GM18867 (cell line): ENCODE data around the gene PUM2.
"Not testable (repeated sequence)": the region's sequence is repeated elsewhere in the genome, so short reads cannot be mapped to it uniquely, and the experiment has no call there.

ENCODE experiments used
- ATAC-seq: cut with Tn5 transposase; IDR thresholded peaks from one replicate; pipeline ENCODE4 v1.9.1; 2021; ENCODE audit warnings: mild to moderate bottlenecking, moderate library complexity; ENCODE audit not compliant: unreplicated experiment

PUM2 gene

DNA sequence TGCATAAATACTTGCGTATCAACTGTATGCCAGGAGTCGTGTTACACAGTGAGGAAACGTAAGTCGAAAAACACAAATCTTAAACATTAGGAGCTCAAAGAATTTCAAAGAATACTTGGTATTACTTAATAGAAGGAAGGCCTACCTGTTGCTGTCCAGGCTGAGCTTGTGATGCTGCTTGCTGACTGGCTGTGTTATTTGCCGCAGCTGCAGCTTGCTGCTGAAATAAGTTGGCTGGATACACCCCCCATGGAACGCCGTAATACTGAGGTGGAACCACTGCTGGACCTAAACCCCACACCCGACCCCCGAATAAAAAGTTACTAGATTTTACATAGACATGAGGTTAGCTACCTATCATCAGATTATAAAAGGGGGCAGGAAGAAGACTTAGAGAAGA is 56.4 kb downstream of the PUM2 start:
- ATAC-seq, result no peak

GRCh38 chr2:20292984-20293383 is 57.7 kb downstream of the PUM2 start:
- no peak for ATAC-seq

DNA sequence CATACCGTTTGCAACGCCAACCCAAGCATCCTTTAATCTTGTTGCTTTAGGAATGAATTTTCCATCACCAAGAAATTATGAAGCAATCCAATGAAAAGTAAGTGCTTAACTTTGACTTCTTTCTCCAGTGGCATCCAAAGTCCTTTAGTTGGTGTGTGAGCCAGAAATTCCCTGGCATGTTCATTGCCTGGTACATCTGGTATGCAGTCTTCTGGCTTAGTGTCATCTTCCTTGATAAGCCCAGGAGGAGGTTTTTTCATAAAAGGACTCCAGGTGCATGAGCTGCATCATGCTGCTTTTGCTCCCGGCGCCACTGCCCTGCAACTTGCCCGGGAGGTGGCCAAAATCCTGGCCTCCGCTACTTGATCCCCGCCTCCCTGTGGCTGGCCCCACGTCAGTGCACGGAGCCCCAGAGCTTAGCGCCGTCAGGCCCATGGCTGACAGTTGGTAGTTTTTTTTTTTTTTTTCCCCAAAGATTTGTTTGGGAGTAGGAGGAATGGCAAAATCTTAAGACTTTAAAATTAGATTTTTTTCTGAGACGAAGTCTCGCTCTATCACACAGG is 58.7 kb downstream of the PUM2 start:
- no peak for ATAC-seq

GRCh38 chr2:20291106-20291564 is 59.5 kb downstream of the PUM2 start:
- ATAC-seq, result peak; percentile 62

DNA sequence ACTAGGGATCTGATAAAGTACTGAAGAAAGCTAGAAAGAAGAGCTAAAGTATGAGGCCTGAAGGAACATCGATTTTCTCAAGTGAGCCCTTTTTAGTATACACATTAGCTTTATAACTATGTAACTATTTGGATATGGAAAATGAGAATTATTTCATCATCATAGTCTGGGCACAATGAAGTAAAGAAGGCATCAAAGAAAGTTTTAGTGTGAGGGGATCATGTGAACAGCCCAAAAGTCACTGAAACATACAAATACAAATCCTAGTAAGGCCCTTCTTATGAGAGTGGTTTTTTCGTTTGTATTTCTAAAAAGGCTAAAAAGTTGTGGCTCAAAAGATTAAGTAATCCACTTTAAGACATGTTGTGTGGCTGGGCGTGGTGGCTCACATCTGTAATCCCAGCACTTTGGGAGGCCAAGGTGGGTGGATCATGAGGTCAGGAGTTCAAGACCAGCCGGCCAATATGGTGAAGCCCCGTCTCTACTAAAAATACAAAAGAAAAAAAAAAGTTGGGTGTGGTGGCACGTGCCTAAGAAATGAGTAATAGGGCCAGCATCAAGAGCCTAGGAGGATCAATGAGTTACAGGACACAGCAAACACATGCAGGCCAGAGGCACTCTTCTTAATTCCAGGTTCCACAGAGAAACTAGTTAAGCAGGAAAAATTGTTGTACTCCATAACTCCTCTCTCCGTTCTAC is 61.9 kb downstream of the PUM2 start:
- ATAC-seq, result no peak

GRCh38 chr2:20282916-20283592 is 67.6 kb downstream of the PUM2 start:
- ATAC-seq, result no peak

GRCh38 chr2:20281876-20282275 is 68.8 kb downstream of the PUM2 start:
- no peak for ATAC-seq

DNA sequence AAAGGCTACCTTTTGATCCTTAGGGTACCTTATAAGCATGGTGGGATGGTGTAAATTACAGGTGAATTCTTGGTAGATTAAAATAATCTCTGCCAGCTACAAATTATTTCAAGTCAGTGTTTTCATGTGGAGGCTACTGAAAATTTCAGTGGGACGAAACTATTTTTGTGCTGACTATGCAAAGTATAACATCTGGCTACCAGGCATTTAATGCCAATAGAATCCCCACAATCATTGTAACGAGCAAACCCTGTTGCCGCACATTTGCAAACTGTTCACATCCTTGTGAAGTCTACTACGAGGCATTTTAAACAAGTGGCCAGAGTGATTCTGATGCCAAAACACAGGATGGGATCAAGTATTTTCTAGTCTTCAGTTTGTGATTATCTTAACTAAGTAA is 77.6 kb downstream of the PUM2 start:
- ATAC-seq, result no peak

DNA sequence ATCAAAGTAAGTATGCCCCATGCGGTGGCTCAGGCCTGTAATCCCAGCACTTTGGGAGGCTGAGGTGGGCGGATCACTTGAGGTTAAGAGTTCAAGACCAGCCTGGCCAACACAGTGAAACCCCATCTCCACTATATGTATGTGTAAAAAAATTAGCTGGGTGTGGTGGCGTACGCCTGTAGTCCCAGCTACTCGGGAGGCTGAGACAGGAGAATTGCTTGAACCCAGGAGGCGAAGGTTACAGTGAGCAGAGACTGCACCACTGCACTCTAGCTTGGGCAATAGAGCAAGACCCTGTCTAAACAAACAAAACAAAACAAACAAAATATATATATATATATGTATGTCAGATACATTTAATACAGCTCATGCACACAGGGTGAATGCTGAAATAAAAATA is 82.3 kb downstream of the PUM2 start:
- not testable (repeated sequence) for ATAC-seq

- no peak for ATAC-seq
Measured at GRCh38 chr2:20267529-20267928, 83.1 kb downstream of the PUM2 start.

- ATAC-seq, result no peak
Measured at GRCh38 chr2:20264629-20265028, 86.0 kb downstream of the PUM2 start.

DNA sequence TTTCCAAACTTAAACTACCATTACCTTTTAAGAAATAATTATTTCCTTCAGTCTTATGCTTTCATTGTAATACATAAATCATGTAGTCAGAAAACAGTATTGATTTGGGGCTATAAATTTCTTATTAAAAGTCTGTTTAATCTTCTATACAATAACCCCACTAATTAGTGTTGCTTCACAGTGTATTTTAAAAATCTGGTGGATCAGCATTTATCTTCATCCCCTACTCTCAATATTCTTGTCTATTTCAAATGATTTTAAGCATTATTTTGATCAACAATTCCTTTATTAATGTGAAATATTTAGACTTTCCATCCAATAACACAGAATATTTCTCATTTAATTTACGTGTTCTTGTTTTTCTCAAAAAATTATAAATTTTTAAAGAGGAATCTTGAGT is 93.2 kb downstream of the PUM2 start:
- no peak for ATAC-seq

DNA sequence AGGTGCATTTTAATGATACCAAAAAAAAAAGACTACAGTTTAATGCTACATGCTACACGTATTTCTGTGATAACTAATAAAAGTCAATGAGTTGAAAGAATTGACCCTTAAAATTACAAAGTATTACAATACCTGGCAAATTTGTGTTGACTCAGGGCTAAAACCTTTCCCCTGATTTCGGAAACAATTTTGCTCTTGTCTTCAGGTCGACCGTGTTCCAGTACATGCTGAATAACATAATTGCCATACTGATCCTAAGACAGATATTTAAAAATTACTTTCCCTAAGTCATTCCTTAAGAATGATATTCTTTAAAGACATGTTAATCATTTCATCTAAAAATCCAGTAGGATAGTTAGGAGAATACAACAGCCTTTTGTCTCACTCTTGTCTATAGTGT is 95.9 kb downstream of the PUM2 start:
- ATAC-seq, result no peak

DNA sequence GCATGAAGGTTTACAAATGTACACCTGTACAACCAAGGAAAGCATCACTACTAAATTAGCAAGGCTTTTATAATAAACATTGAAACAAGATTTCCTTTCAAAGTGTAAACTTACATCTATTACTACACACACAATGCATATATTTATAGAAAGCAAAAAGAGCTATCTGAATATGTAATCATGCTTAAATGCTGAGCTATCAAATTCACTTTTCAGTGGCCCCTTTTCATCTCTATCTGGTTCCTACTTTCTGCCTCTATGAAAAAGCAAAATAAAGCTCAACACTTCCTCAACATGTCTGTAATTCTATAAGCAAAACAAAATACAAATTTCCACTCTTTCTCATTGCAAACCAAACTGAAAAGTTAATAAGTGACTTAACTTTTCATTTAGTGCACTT is 100.2 kb downstream of the PUM2 start:
- no peak for ATAC-seq

DNA sequence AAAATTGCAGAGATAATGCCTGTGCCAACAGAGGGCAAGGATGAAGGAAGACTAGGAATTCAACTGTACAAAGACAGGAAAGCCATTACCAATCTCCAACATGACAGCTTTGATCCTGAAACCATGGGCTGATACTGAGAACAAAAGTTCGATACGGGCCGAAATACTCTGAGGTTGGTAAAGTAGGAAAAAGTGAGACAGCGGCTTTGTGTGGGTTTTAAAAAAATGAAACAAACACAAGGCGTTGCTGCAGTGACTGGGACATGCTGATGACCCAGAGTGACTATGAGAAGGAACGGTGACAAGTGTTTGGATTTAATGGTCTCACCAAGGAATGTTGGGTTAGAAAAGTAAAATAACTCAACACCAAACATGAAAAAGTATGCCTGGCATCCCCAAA is 101.5 kb downstream of the PUM2 start:
- ATAC-seq, result no peak

DNA sequence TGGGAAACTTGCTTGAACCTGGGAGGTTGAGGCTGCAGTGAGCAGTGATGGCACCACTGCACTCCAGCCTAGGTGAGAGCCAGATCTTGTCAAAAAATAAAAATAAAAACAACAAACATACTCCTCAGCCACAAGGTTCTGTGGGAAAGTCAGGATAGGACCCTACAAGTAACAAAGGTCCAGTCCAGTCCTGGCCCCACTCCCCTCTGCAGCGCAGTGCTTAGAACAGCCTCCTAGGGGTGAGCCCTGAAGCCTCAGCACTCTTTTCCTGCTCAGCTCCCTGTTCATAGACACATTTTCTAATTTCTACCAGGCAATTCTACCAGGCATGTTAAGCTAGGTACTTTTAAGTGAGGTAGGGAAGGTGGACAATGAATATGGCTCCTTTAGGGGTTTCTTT is 103.6 kb downstream of the PUM2 start:
- no peak for ATAC-seq

DNA sequence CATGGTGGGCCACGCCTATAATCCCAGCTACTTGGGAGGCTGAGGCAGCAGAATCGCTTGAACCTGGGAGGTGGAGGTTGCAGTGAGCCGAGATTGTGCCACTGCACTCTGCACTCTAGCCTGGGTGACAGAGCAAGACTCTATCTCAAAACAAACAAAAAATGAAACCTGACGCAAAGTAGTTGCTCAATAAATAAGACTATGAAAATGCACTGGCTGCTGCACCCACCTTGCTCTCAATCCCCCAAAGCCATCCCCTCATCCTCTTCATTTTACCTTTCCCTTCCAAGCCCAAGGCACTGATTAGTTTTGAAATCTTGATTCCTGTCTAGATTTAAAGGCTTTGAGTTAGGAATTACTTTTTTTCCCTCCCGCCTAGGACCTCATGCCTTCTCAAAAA is 107.0 kb downstream of the PUM2 start:
- not testable (repeated sequence) for ATAC-seq

- ATAC-seq, result peak; percentile 46
Measured at GRCh38 chr2:20242727-20243377, 107.8 kb downstream of the PUM2 start.

DNA sequence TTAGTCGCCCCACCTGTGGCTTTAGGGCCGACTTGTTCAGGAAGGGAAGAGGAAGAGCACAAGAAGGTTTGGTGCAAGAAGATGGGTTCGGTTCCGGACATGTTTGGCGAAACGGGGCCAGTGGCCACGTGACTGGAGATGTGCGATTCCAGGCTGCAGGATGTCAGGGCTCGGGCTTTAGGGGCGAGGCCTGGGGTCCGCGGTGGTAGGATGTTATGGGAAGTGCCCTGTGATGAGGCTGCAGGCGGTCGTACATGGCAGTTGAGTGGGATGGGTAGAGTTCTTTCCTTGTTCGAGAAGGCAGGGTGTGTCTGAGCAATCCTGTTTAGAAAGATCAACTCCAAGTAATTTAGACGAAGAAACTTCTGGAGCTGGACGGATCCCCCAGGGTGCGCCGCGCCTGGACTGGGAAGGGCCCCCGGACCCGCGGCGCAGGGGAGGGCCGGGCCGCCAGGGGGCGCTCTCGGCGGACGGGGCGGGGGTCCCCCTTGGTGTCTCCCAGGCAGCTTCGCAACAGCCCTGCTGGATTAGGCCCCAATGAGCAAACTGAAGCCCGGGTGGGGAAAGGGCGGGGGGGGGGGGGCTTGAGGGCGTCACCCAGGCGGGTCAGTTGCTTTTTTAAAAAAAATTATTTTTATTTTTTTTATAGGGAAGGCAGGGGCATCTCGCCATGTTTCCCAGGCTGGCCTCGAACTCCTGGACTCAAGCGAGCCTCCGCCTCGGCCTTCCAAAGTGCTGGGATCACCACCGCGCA is 108.5 kb downstream of the PUM2 start:
- ATAC-seq, result peak; percentile 49

DNA sequence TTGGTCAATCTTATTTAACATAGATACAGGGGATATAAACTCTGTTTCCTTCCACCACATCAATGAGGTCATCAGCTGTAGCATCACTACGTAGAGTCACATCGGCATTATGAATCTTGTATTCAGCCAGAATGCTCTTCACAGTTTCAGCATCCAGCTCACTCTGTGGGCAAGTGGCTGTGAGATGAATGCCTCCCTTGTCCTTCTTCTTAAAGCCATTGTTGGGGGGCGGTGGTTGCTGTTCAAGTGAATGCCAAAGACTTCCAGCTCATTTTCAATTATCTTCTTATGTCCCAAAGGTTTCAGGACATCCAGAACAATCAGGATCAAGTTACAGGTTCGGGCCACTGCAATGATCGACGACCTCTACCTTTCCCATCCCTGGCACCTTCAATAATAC is 110.4 kb downstream of the PUM2 start:
- not testable (repeated sequence) for ATAC-seq

DNA sequence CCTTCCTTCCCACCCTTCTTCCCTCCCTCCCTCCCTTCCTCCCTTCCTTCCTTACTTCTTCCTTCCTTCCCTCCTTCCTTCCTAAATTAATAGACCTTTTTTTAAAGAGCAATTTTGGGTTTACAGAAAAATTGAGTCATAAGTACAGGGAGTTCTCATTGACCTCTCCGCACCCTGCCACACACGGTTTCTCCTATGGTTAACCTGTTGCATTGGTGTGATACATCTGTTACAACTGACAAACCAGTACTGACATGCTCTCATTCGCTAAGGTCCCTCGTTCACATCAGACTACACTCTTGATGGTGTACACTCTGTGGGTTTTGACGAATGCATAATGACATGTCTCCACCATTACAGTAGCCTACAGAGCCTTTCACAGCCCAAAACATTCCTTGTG is 114.1 kb downstream of the PUM2 start:
- no peak for ATAC-seq
